Ovary (tissue), 9 donors: ENCODE data around the gene ENGASE. TPM values are rescaled to one million over a fixed set of nuclear protein-coding genes. Genes with fewer than 3 reads are reported as not detected.

Experiments
- DNase-seq, 5 donors: peaks; one replicate each; pipeline ENCODE4 v3.0.0-alpha.2; 2019 to 2020
- H3K27ac ChIP-seq, 2 donors: fragments of 200-600 bp; one replicate each; pipeline versions ENCODE4 v1.5.1 to v1.8.0; 2019 to 2022
- H3K27me3 ChIP-seq: fragments of 200-600 bp; one replicate; pipeline ENCODE4 v1.8.0; 2022
- H3K36me3 ChIP-seq: fragments of 200-600 bp; sonication (generic); one replicate; pipeline ENCODE4 v1.5.1; 2019
- H3K4me1 ChIP-seq: one replicate; pipeline ENCODE4 v1.8.1; 2013; ENCODE audit warnings: mild to moderate bottlenecking, moderate library complexity; ENCODE audit not compliant: insufficient read depth
- H3K4me3 ChIP-seq: fragments of 200-600 bp; sonication (generic); one replicate; pipeline ENCODE4 v1.5.1; 2017
- H3K9me3 ChIP-seq, 2 donors: fragments of 200-600 bp in 1 of 2; sonication (generic) in 1 of 2; one replicate each; pipeline versions ENCODE4 v1.5.1 to v1.8.1; 2013 to 2019; ENCODE audit warnings: mild to moderate bottlenecking in 1 of 2, moderate library complexity in 1 of 2
- EP300 ChIP-seq: sonication (generic); formaldehyde crosslinking; IDR thresholded peaks from one replicate; pipeline ENCODE4 v1.6.1; 2017; ENCODE audit warnings: antibody characterized with exemption
- POLR2A ChIP-seq: fragments of 450-650 bp; IDR thresholded peaks from one replicate; pipeline ENCODE4 v1.6.1; 2017; ENCODE audit warnings: antibody characterized with exemption, mild to moderate bottlenecking, moderate library complexity
- WGBS, 3 donors: extraction: QIAGEN DNeasy Blood & Tissue Kit in 1 of 3; methylation state at CpG; one replicate each; pipeline versions ENCODE4 v1.1.5 to v1.1.7; 2013 to 2017; 5-methylcytosine and 5-hydroxymethylcytosine counted together
- intact Hi-C, 4 donors: fragments of 100-400 bp; cut with DNase I; formaldehyde crosslinking; loops; one replicate each; pipeline versions ENCODE4 v1.11.0 to v1.15.1; 2022 to 2023
- polyA plus RNA-seq, 2 donors: library from polyadenylated mRNA; stranded (reverse); fragments of 200-250 nt in 1 of 2; fragments of 350-450 nt in 1 of 2; fragmentation: Illumina TruSeq in 1 of 2; extraction: RNeasy Lipid Tissue Mini Kit (QIAGEN cat#74804) in 1 of 2; gene quantifications; one replicate each; pipeline ENCODE4 v1.2.3, GENCODE V29; 2013 to 2014
- total RNA-seq, 7 donors: library from RNA; depleted of rRNA in 2 of 7; stranded (reverse); fragments of >200 nt in 2 of 7; fragmentation: NEBNext Ultra II Directional in 3 of 7; extraction: Animal tissue kit (Norgen Biotek cat#: 25700) in 3 of 7; gene quantifications; one replicate each; pipeline versions ENCODE4 v1.1.0 to v1.2.4, GENCODE V29; 2016 to 2023
- TF ChIP-seq, protein P1 (sequence below), 3 donors: fragments of 450-650 bp in 2 of 3; fragments of 200-600 bp in 1 of 3; IDR thresholded peaks; one replicate each; pipeline versions ENCODE4 v1.5.1 to v1.8.0; 2016 to 2022; ENCODE audit warnings: antibody characterized with exemption in 3 of 3, mild to moderate bottlenecking in 1 of 3
- donor health status: DM: no; HTN: no; CAD: no; lungs with moderate emphysema.
- donor health status: DM: no; HTN: no; CAD: no.
- donor health status: Bipolar disorder and iron deficiency.
- donor health status: DM: yes; HTN: yes; CAD: no.
- donor health status: DM: no; HTN: no; CAD: no.
- donor health status: DM: yes; HTN: yes; CAD: no.

The ENGASE gene
- total and polyA plus RNA-seq, 9 donors, result 6.0 to 61.5 (median 39.7) TPM

DNA sequence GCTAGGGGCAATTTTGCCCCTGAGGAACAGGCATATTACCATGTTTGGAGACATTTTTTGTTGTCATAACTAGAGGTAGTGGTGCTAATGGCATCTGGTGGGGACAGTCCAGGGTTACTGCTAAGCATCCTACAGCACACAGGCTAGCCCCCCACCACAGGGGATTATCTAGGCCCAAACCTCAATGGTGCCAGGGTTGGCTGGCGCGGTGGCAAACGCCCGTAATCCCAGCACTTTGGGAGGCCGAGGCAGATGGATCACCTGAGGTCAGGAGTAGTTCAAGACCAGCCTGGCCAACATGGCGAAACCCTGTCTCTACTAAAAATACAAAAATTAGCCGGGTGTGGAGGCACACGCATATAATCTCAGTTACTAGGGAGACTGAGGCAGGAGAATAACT is 35.5 kb upstream of the ENGASE start:
- Histone ChIP-seq H3K27ac (no peak overlapping the region), H3K9me3 (no peaks in the 10 kb centered on the region), H3K27me3 (no peaks in the 10 kb centered on the region), H3K36me3 (no peaks in the 10 kb centered on the region), H3K4me1 (peaks cover 4% of the 10 kb centered on the region), H3K4me3 (no peak overlapping the region)
- intact Hi-C loops, result loop anchor here in 1 of 4 donors (2.0 kb wide), 1 partner anchor 46 kb away; no protein-coding TSS in a partner anchor
- 82 to 95% (median 90%) methylated on average over 8 of the region's 8 CpGs for WGBS, 3 donors
- DNase-seq, result peak in 1 of 5 donors; percentile 23
- TF ChIP-seq EP300, result no peak
- TF ChIP-seq POLR2A, result no peak
- TF ChIP-seq, protein P1, sequence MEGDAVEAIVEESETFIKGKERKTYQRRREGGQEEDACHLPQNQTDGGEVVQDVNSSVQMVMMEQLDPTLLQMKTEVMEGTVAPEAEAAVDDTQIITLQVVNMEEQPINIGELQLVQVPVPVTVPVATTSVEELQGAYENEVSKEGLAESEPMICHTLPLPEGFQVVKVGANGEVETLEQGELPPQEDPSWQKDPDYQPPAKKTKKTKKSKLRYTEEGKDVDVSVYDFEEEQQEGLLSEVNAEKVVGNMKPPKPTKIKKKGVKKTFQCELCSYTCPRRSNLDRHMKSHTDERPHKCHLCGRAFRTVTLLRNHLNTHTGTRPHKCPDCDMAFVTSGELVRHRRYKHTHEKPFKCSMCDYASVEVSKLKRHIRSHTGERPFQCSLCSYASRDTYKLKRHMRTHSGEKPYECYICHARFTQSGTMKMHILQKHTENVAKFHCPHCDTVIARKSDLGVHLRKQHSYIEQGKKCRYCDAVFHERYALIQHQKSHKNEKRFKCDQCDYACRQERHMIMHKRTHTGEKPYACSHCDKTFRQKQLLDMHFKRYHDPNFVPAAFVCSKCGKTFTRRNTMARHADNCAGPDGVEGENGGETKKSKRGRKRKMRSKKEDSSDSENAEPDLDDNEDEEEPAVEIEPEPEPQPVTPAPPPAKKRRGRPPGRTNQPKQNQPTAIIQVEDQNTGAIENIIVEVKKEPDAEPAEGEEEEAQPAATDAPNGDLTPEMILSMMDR (IDR thresholded peaks at IDR 0.05), result no peak

- no peaks in the 10 kb centered on the region for H3K27me3 ChIP-seq
- no peaks in the 10 kb centered on the region for H3K9me3 ChIP-seq
- peak in 1 of 5 donors; percentile 10 for DNase-seq
- intact Hi-C loops, result loop anchor here in 1 of 4 donors (2.0 kb wide), 1 partner anchor 47 kb away; no protein-coding TSS in a partner anchor
- H3K36me3 ChIP-seq, result no peaks in the 10 kb centered on the region
- no peak for TF ChIP-seq EP300
- TF ChIP-seq, protein P1 (IDR thresholded peaks at IDR 0.05), result no peak
- no peak for TF ChIP-seq POLR2A
- H3K27ac ChIP-seq, result no peak overlapping the region
- H3K4me1 ChIP-seq, result peaks cover 2% of the 10 kb centered on the region
- 94 to 95% (median 95%) methylated on average over 6 of the region's 6 CpGs for WGBS, 3 donors
- no peak overlapping the region for H3K4me3 ChIP-seq
These were observed 34.7 kb upstream of the ENGASE start for GRCh38 chr17:79039886-79040285.

- Histone ChIP-seq H3K27ac (no peak overlapping the region), H3K9me3 (no peaks in the 10 kb centered on the region), H3K36me3 (no peaks in the 10 kb centered on the region), H3K4me3 (no peak overlapping the region), H3K4me1 (peaks cover 2% of the 10 kb centered on the region), H3K27me3 (no peaks in the 10 kb centered on the region)
- intact Hi-C loops, result no loop called here
- DNase-seq, result peak in 1 of 5 donors; percentile 32
- WGBS, 3 donors, result 92 to 94% (median 93%) methylated on average over 13 of the region's 13 CpGs
- TF ChIP-seq, protein P1 (IDR thresholded peaks at IDR 0.05), result no peak
- TF ChIP-seq POLR2A (no peak), EP300 (no peak)
These were observed 33.5 kb upstream of the ENGASE start for GRCh38 chr17:79041041-79041570.

GRCh38 chr17:79041723-79042420 is 32.8 kb upstream of the ENGASE start:
- intact Hi-C loops, result loop anchor here in 1 of 4 donors (2.0 kb wide), 1 partner anchor 21 kb away; no protein-coding TSS in a partner anchor
- WGBS, 3 donors, result 83 to 84% (median 83%) methylated on average over 29 of the region's 29 CpGs

More at GRCh38 chr17:79041723-79042420, 32.8 kb upstream of the ENGASE start:
- no peak overlapping the region for H3K4me3 ChIP-seq
- H3K27ac ChIP-seq, result no peak overlapping the region
- no peaks in the 10 kb centered on the region for H3K36me3 ChIP-seq
- H3K9me3 ChIP-seq, result no peaks in the 10 kb centered on the region
- TF ChIP-seq POLR2A (no peak), EP300 (no peak)
- TF ChIP-seq, protein P1 (IDR thresholded peaks at IDR 0.05), result no peak
- no peaks in the 10 kb centered on the region for H3K27me3 ChIP-seq
- no peak for DNase-seq
- H3K4me1 ChIP-seq, result peaks cover 2% of the 10 kb centered on the region
